H1 (cell line): ENCODE measurements around the gene PAQR7. TPM values are rescaled to one million over a fixed set of nuclear protein-coding genes. Genes with fewer than 3 reads are reported as not detected.
A peak's percentile ranks its signal among the peaks of the same experiment; 100 is the strongest.

ENCODE experiments used
- CTCF ChIA-PET: fragments of 300-600 bp; sonication (Branson Sonifier 250); formaldehyde crosslinking; loops from one replicate; lab custom pipeline; 2021; ENCODE audit not compliant: partially characterized antibody; lab: Charles Lee
- POLR2A ChIA-PET: fragments of 300-600 bp; sonication (Branson Sonifier 250); formaldehyde crosslinking; loops from one replicate; lab custom pipeline; 2021; ENCODE audit warnings: inconsistent platforms; ENCODE audit not compliant: partially characterized antibody; lab: Charles Lee
- DNase-seq, 2 experiments: peaks; one replicate each; pipeline versions ENCODE4 v3.0.0 to v3.0.0-alpha.2; 2010 to 2022; ENCODE audit warnings: low spot score in 2 of 2, low read depth in 1 of 2, mixed read lengths in 1 of 2
- FAIRE-seq: peaks from 2 replicates; lab custom pipeline; 2011; peaks lifted over from hg19 to GRCh38; lab: Jason Lieb, UNC
- H2AFZ ChIP-seq: 2 replicates; pipeline ENCODE4 v1.8.1; 2012; ENCODE audit warnings: low read length, inconsistent platforms
- H2AK5ac ChIP-seq: 2 replicates; pipeline ENCODE4 v1.6.1; 2013; ENCODE audit warnings: low read depth, low read length
- H2BK120ac ChIP-seq: replicated peaks from 2 replicates; pipeline ENCODE3; 2013; ENCODE audit warnings: low read depth, low read length, inconsistent platforms
- H2BK12ac ChIP-seq: 2 replicates; pipeline ENCODE4 v1.6.1; 2013; ENCODE audit warnings: low read depth, low read length
- H2BK15ac ChIP-seq: 2 replicates; pipeline ENCODE4 v1.6.1; 2013; ENCODE audit warnings: low read length
- H2BK20ac ChIP-seq: 2 replicates; pipeline ENCODE4 v1.6.1; 2013; ENCODE audit warnings: low read length
- H2BK5ac ChIP-seq: 2 replicates; pipeline ENCODE4 v1.6.1; 2013; ENCODE audit warnings: low read depth, low read length
- H3K14ac ChIP-seq: 2 replicates; pipeline ENCODE4 v1.6.1; 2013; ENCODE audit warnings: inconsistent platforms; ENCODE audit not compliant: insufficient read length
- H3K18ac ChIP-seq: 2 replicates; pipeline ENCODE4 v1.6.1; 2013; ENCODE audit warnings: low read length; ENCODE audit errors: extremely low read depth
- H3K23ac ChIP-seq: 2 replicates; pipeline ENCODE4 v1.6.1; 2013; ENCODE audit warnings: inconsistent platforms; ENCODE audit not compliant: insufficient read length
- H3K23me2 ChIP-seq: 2 replicates; pipeline ENCODE4 v1.6.1; 2013; ENCODE audit warnings: low read depth, low read length
- H3K27ac ChIP-seq: 2 replicates; pipeline ENCODE4 v1.6.1; 2011; ENCODE audit warnings: low read depth, low read length, inconsistent platforms
- H3K27me3 ChIP-seq, 4 experiments: replicated peaks in 1 of 4; 1 replicate in 1 of 4; 2 replicates in 3 of 4; pipeline versions ENCODE4 v1.6.1 to v1.8.1; 2011 to 2013; ENCODE audit warnings: low read length in 3 of 4, mild to moderate bottlenecking in 3 of 4, inconsistent platforms in 2 of 4, mixed read lengths in 2 of 4, moderate library complexity in 1 of 4; ENCODE audit not compliant: control insufficient read depth in 3 of 4, insufficient read depth in 3 of 4; ENCODE audit errors: extremely low read depth in 1 of 4
- H3K36me3 ChIP-seq, 4 experiments: 2 replicates each; pipeline versions ENCODE4 v1.6.1 to v1.8.1; 2011 to 2013; ENCODE audit warnings: mild to moderate bottlenecking in 4 of 4, low read length in 3 of 4, moderate library complexity in 2 of 4, control low read depth in 1 of 4, inconsistent platforms in 1 of 4; ENCODE audit not compliant: insufficient read depth in 4 of 4, control insufficient read depth in 2 of 4
- H3K4ac ChIP-seq: replicated peaks from 2 replicates; pipeline ENCODE3; 2013; ENCODE audit warnings: low read length, low read depth, mixed read lengths, inconsistent platforms; ENCODE audit not compliant: insufficient read length
- H3K4me1 ChIP-seq, 4 experiments: replicated peaks in 1 of 4; 1 replicate in 1 of 4; 2 replicates in 3 of 4; pipeline versions ENCODE4 v1.6.1 to v1.8.1; 2011 to 2013; ENCODE audit warnings: low read length in 3 of 4, inconsistent platforms in 2 of 4, mixed read lengths in 1 of 4; ENCODE audit not compliant: insufficient read depth in 4 of 4, control insufficient read depth in 3 of 4
- H3K4me2 ChIP-seq, 2 experiments: 2 replicates each; pipeline versions ENCODE4 v1.6.1 to v1.8.1; 2011 to 2013; ENCODE audit warnings: low read depth in 2 of 2, low read length in 2 of 2, control low read depth in 1 of 2, inconsistent platforms in 1 of 2, mild to moderate bottlenecking in 1 of 2; ENCODE audit not compliant: insufficient read depth in 1 of 2
- H3K4me3 ChIP-seq, 4 experiments: fragments of 200-600, 300-600 bp in 1 of 4; sonication (generic), shearing (Covaris generic), sonication (Bioruptor Twin) in 1 of 4; 2 replicates each; pipeline versions ENCODE4 v1.5.1 to v1.8.1; 2011 to 2016; ENCODE audit warnings: low read length in 4 of 4, low read depth in 3 of 4, control low read depth in 2 of 4, inconsistent platforms in 2 of 4, mild to moderate bottlenecking in 2 of 4, mixed read lengths in 1 of 4, moderate library complexity in 1 of 4; ENCODE audit not compliant: insufficient read depth in 2 of 4; ENCODE audit errors: extremely low read depth in 1 of 4
- H3K56ac ChIP-seq: replicated peaks from 2 replicates; pipeline ENCODE3; 2013; ENCODE audit warnings: low read depth, mild to moderate bottlenecking, mixed read lengths, low read length, inconsistent platforms; ENCODE audit not compliant: insufficient read length
- H3K79me1 ChIP-seq: 2 replicates; pipeline ENCODE4 v1.6.1; 2013; ENCODE audit warnings: low read depth, low read length, control low read depth
- H3K79me2 ChIP-seq, 2 experiments: 2 replicates each; pipeline versions ENCODE4 v1.6.1 to v1.8.1; 2012 to 2013; ENCODE audit warnings: low read length in 2 of 2, mild to moderate bottlenecking in 2 of 2, inconsistent platforms in 1 of 2; ENCODE audit not compliant: insufficient read depth in 2 of 2, control insufficient read depth in 1 of 2
- H3K9ac ChIP-seq, 4 experiments: replicated peaks in 1 of 4; 1 replicate in 1 of 4; 2 replicates in 3 of 4; pipeline versions ENCODE4 v1.6.1 to v1.8.1; 2011 to 2013; ENCODE audit warnings: low read depth in 3 of 4, low read length in 3 of 4, control low read depth in 2 of 4, mild to moderate bottlenecking in 2 of 4, moderate library complexity in 2 of 4, inconsistent platforms in 1 of 4; ENCODE audit errors: extremely low read depth in 1 of 4
- H3K9me3 ChIP-seq, 2 experiments: 2 replicates each; pipeline versions ENCODE4 v1.6.1 to v1.8.1; 2012 to 2013; ENCODE audit warnings: mild to moderate bottlenecking in 2 of 2, moderate library complexity in 2 of 2, control low read depth in 1 of 2, inconsistent platforms in 1 of 2, low read depth in 1 of 2, low read length in 1 of 2, mixed read lengths in 1 of 2; ENCODE audit not compliant: insufficient read depth in 2 of 2
- H4K20me1 ChIP-seq, 2 experiments: replicated peaks in 1 of 2; 2 replicates each; pipeline versions ENCODE3 to v1.8.1; 2011 to 2013; ENCODE audit warnings: inconsistent platforms in 2 of 2, low read length in 2 of 2, mild to moderate bottlenecking in 1 of 2; ENCODE audit not compliant: insufficient read depth in 2 of 2, control insufficient read depth in 1 of 2
- H4K5ac ChIP-seq: 2 replicates; pipeline ENCODE4 v1.6.1; 2013; ENCODE audit warnings: low read length, low read depth, mixed read lengths, inconsistent platforms; ENCODE audit not compliant: insufficient read length
- H4K8ac ChIP-seq: 2 replicates; pipeline ENCODE4 v1.8.0; 2013; ENCODE audit warnings: mild to moderate bottlenecking, moderate library complexity, low read length, inconsistent platforms; ENCODE audit not compliant: insufficient read depth; ENCODE audit errors: extremely low read depth
- H4K91ac ChIP-seq: replicated peaks from 2 replicates; pipeline ENCODE3; 2013; ENCODE audit warnings: low read length, mixed read lengths, inconsistent platforms; ENCODE audit not compliant: insufficient read length
- SIX5 ChIP-seq: IDR thresholded peaks from 2 replicates; pipeline ENCODE4 v1.6.1; 2011; ENCODE audit warnings: mild to moderate bottlenecking, low read depth, low read length
- TAF1 ChIP-seq: IDR thresholded peaks from 2 replicates; pipeline ENCODE4 v1.6.1; 2011; ENCODE audit warnings: mild to moderate bottlenecking, low read depth, low read length
- WGBS, 2 experiments: shearing (Covaris generic) in 1 of 2; methylation state at CpG; one replicate each; pipeline versions ENCODE4 v1.1.6 to v1.1.7; 2013 to 2015; ENCODE audit warnings: low lambda C conversion rate in 2 of 2, mixed read lengths in 2 of 2, inconsistent platforms in 1 of 2, low coverage in 1 of 2, missing lambda C conversion rate in 1 of 2; ENCODE audit not compliant: insufficient replicate concordance in 2 of 2, insufficient coverage in 1 of 2, insufficient read length in 1 of 2; ENCODE audit errors: extremely low coverage in 1 of 2, missing lambda C conversion rate in 1 of 2; 5-methylcytosine and 5-hydroxymethylcytosine counted together
- polyA plus RNA-seq, 7 experiments: library from polyadenylated mRNA; depleted of rRNA in 3 of 7; stranded (reverse) in 5 of 7; unstranded in 2 of 7; fragments of >200 nt in 5 of 7; fragments of 200-250 nt in 2 of 7; gene quantifications; 1 replicate in 5 of 7; 2 replicates in 1 of 7; 4 replicates in 1 of 7; pipeline versions ENCODE4 v1.2.1 to v1.2.3, GENCODE V29; 2011 to 2013; ENCODE audit warnings: missing spikeins in 2 of 7, mixed read lengths in 2 of 7
- total RNA-seq: library from RNA; stranded (reverse); fragmentation: NEBNext Ultra II Directional; extraction: Animal tissue kit (Norgen Biotek cat#: 25700); gene quantifications from 2 replicates; pipeline ENCODE4 v1.2.1, GENCODE V29; 2021

The PAQR7 gene
- total and polyA plus RNA-seq, 2 of the 8 experiments (the other 6 are each of a cell fraction or from before 2014, with no cell fraction given) = 7.3 to 7.4 TPM

DNA sequence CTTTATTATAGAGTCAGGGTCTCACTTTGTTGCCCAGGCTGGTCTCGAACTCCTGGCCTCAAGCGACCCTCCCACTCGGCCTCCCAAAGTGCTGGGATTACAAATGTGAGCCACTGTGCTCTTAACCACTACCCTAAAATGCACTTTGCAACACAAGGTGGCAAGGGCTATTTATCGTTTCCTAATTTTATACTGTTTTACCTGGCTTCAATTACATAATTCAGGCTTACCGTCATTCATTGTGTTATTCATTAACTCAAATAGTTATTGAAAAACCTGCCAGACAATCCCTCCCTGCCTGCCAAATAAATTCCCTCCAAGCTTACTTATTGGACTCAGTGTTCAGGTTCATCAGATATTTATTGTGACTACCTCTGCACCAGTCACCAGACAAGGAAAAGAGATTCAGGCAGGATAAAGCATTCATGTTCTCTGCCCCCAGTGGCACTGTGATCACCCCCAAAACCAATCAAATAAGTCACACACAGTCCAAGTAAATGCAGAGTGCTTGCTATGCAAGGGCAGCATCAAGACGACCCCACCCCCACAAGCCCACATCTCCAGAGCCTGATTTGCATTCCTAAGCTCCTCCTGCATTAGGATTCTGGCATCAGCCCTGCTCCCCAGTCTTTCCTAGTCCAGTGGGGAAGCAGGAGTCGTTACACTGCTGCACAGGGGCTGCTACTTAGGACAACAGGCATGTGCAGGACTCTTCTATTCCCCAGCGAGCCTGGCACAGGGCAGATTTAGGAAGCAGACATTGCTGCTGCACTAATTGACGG lies 8.1 kb downstream of the PAQR7 start:
- Histone ChIP-seq H2BK20ac (no peak overlapping the region), H4K8ac (no peak overlapping the region), H3K23me2 (no peaks in the 10 kb centered on the region), H3K4me1 (peaks cover 3 to 15% (median 11%) of the 10 kb centered on the region in 4 experiments), H2BK120ac (no peak overlapping the region), H3K4me3 (no peak overlapping the region; a peak in 1 of 8 replicates), H3K79me2 (no peaks in the 10 kb centered on the region), H2BK12ac (no peak overlapping the region), H3K27ac (no peak overlapping the region), H4K91ac (no peak overlapping the region), H3K27me3 (no peaks in the 10 kb centered on the region), H3K23ac (no peak overlapping the region), H3K9ac (peak overlapping the region in 3 of 4 experiments; percentile 4 to 20 (median 4); a peak in 3 of 7 replicates), H2BK5ac (no peak overlapping the region), H3K4me2 (peak overlapping the region; percentile 30 to 50; a peak in 3 of 4 replicates), H3K36me3 (peaks cover 0 to 8% (median 1%) of the 10 kb centered on the region in 4 experiments; a peak in 3 of 8 replicates), H2AFZ (no peak overlapping the region), H3K14ac (no peak overlapping the region), H4K20me1 (no peaks in the 10 kb centered on the region), H3K9me3 (no peaks in the 10 kb centered on the region), H2AK5ac (no peak overlapping the region), H3K56ac (no peak overlapping the region), H3K18ac (peak overlapping the region; percentile 72; the same call in 1 of the 2 replicates), H3K79me1 (no peaks in the 10 kb centered on the region; the same call in none of the 2 replicates), H3K4ac (no peak overlapping the region), H2BK15ac (no peak overlapping the region), H4K5ac (no peak overlapping the region)
- TF ChIP-seq TAF1 = peak; percentile 19; the same call in 1 of the 2 replicates
- TF ChIP-seq SIX5 = no peak
- ChIA-PET POLR2A (interaction anchor here (0.9 to 2.6 kb wide), 6 partner anchors 8 to 33 kb away, joined by 3 to 10 read pairs (median 3); partner anchors contain the start of gene PAQR7), CTCF (interaction anchor here (1.0 to 2.7 kb wide), 4 partner anchors 14 to 57 kb away, joined by 3 to 11 read pairs (median 6); no protein-coding TSS in a partner anchor)
- WGBS, 2 experiments = 78% methylated on average over 9 of the region's 9 CpGs; no CpG with 5 or more reads in 1 of the 2 experiments
- DNase-seq (no peak), FAIRE-seq (peak; percentile 88)
